NCI-H1092 treated with DMSO at 0.1 percent for 48 hours (cell line): ENCODE results near the gene REELD1.

Experiments used
- DNase-seq: peaks from one replicate; lab custom pipeline; 2025; lab: John Stamatoyannopoulos, UW

The REELD1 gene

DNA sequence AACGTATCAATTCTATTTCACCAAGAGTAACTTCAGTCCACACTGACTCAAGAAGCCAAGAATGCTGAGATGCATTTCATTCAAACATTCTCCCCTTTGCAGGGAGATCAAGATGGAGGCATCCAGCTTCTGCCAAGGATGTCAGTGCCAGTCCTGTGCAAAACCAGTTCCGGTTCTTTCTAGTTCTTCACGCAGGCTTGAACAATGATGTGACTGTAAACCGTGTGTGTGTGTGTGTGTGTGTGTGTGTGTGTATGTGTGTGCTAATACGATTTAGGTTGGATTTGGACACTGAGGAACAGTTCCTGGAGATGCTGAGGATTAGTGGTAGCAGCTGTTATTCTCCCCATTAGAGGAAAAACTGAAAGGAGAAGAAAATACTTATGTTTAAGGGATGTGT lies at the start of gene REELD1:
TSS of gene REELD1 (plus strand) at position 301 of the 400 bp plus-strand sequence. CDS start 2,415 bp downstream, outside the sequence.
- no peak for DNase-seq

DNA sequence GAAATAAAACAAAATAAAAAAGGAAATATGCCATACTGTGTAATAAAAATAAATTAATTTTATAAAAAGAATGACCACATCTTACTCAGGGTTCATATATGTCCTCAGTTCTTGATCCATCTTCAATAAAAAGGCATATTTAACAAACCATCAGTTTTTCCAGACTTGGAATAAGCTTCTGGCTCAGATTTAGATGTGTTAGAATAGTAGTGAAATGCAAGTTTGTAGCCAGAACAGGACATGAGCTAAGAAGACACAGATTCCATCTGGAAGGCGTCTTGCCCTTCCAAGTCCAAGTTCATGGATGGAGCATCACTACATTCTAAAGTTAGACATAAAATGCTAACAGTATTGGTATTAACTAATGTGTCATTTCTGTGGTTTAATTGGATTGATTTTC lies 49.1 kb upstream of the REELD1 start:
- no peak for DNase-seq

DNA sequence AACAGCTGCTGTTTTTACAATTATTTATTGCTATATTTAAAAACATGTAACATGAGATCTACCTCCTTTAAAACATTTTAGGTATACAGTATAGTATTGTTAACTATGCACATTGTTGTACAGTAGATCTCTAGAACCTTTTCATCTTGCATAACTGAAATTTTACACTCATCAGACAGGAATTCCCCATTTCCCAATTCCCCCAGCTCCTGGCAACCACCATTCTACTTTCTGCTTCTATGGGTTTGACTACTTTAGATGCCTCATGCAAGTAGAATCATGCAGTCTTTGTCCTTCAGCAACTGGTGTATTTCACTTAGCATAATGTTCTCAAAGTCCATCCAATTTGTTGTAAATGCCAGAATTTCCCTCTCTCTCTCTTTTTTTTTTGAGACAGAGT lies 48.5 kb upstream of the REELD1 start:
- no peak for DNase-seq

DNA sequence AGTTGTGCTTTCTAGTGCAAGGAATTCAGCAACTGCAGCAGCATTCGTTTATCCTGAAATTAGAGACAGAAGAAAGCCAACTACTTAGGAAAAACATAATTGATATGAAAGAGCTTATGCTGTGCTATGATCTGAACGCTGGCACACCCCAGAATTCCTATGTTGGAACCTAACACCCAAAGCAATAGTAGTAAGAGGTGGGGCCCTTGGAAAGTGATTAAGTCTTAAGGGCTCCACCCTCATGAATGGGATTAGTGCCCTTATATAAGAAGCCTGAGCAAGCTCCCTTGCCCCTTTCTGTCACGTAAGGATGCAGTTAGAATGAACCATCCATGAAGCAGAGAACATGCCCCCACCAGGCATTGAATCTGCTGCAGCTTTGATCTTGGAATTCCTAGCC lies 44.2 kb upstream of the REELD1 start:
- no peak for DNase-seq

DNA sequence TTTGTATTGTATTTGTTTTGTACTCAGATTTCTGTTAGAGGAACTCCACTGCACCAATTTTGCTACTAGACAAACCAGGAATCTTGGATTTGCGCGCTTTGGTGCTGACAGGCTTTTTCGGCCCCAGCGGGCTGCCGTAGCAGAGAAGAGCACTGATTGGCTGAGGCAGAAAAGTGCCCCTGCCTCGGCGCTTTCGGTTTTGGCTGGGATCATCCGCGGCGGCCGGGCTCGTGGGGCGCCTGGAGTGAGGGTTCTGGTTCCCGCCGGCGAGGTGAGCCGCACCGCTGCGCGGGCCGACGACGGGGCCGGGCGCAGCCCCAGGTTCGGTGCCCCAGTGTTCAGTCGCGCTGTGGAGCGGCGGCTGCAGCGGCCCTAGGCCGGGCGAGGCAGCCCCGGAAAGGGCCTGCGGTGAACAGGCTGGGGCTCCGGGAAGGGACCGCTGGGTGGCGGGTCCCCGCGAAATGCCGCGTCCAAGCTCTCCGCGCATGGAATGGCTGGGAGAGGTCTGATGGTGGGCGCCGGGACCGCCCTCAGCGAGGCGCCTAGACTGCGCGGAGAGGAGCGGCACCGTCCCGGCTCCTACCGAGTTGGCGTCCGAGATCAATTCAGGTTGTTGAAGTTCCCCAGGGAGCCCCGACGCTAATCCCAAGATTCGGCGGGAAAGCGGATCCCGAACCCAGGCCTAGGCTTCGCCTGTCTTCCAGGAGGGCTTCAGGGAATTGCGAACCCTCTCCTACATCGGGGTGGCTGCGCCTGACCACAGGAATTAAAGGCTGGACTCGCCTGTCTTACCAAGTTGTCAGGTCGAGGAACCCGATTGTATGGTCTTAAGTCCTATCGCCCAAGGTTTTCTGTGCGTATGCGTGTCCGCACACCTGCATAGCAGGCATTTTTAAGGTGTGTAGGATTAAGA lies 38.5 kb upstream of the REELD1 start, which contains the start of gene LSM6:
TSS of gene LSM6 (plus strand) at position 178 of the 913 bp plus-strand sequence. CDS start 7,204 bp downstream, outside the sequence.
- peak; percentile 85 for DNase-seq

DNA sequence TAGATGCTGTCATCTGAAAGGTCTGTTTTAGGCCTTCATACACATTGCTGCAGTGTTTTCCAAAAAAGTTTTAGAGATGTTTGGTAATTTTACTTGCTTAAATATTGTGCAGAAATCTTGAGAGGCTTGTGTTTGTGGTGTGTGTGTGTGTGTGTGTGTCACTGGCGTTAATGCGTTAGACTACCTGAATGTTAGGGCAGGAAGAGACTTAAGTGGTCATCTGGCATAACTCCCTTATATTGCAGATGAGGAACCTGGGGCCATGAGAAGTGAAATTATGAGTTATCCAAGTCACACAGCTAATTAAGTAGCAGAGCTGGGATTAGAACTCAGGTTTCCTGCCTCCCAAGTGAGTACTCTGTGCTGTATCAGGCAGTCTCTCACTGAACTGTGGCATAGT lies 37.4 kb upstream of the REELD1 start:
- DNase-seq, result no peak

DNA sequence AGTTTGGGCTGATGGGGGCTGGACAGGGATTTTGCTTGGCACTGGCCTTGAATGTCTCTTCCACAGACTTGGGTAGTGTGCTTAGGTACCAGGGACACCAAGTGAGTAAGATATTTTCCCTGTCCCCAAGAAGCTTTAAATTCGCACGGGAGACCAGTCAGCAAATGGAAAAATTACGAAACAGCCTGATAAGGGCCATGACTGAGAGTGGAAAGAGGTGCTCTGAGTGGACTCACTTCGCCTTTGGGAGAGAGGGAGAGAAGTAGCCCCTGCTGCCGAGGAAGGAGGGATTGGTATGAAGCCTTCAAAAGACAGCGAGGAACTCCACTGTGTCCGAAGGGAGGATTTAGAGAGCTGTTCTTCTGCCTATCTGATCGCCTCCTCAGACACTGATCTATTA lies 36.2 kb upstream of the REELD1 start:
- no peak for DNase-seq

DNA sequence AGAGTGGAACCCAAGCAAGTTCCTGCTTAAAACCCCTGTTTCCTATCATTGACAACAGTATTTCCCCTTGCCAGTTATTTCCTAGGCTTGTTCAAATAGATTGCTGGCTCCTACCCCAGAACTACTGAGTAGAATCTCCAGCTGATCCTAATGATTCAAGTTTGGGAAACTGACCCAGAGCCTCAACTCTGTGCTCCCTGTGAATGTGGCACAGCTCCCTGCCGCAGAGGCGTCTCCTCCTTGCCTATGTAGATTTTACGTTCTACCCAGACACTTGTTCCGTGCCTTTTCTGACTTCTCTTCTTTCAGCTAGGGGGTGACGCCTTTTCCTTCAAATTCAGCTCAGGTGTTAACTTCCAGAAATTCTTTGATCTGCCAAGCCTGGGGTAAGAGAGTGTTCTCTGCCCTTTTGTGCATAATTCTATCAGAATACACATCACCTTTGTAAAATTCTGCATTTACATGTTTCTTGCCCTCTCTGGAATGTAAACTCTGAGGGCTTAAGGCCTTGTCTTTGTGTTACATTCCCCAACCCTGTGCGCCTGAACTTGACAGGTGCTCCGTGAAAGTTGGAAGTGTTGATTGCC lies 34.5 kb upstream of the REELD1 start:
- no peak for DNase-seq

DNA sequence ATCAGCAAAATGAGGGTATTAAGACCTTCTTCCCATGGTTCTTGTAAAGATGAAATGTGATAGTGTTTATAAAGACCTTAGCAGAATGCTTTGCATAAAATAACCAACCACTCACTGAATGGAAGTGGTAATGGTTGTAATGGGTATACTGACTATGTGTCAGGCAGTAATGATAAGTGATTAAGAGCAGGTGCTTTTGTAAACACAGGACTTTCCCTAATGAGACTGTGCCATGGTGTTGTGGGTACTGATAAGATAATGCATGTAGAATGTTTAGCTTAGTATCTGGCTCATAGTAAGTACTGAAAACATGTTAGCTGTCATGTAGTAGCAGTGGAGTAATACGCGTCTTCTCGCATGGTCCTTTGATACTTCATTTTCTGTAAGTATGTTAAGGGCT lies 31.9 kb upstream of the REELD1 start:
- no peak for DNase-seq

DNA sequence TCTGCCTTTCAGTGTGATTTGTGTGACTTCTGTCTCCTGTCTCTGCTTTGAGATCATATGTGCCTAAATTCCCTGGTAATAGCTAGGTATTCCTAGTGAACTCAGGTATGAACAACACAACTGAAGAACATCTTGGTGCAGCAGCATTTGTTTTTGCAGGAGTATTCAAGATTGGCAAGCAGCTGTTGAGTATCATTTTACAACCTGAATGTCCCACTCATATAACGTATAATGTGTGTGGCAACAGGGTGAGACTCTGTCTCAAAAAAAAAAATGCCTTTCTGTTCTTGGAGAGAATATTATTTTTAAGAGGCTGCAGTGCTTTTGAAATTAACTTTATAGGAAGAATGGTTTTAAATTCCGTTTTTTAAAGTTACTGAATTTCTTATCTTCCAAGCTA lies 31.1 kb upstream of the REELD1 start:
- no peak for DNase-seq

DNA sequence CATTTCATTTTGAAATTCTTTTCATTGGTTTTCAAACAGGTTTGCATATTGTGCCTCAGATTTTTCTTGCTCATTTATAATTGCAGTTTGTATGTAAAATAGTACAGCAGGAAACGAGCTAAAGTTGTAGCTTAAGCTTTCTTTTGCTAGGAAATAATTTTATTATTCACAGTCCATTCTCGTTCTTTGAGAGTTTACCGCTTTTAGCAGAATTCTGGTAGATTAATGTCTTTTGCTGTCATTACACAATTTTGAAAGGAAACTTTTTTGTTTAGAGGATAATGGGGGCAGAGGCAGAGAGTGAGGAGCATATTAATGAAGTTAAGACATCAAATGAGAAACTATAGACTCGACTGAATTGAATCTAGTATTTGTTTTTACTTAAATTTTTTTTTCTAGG lies 28.3 kb upstream of the REELD1 start:
- no peak for DNase-seq

DNA sequence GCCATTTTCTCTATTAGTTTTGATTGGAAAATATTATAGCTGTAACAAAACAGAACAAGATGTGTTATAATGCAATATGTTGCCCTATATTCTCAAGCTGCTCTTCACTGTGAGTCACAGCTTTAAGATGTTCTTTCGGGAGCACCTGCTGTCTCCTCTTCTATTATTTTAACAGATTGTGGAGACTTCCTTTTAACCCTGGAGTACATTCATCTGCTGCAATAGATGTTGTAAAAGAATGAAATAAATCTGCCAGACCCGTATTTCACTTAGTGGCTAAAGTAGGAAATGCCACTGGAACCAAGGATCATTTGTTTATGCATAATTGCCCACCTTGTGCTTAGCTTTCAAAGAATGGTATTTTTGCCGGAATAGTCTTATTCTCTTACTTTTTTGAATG lies 27.7 kb upstream of the REELD1 start:
- no peak for DNase-seq

DNA sequence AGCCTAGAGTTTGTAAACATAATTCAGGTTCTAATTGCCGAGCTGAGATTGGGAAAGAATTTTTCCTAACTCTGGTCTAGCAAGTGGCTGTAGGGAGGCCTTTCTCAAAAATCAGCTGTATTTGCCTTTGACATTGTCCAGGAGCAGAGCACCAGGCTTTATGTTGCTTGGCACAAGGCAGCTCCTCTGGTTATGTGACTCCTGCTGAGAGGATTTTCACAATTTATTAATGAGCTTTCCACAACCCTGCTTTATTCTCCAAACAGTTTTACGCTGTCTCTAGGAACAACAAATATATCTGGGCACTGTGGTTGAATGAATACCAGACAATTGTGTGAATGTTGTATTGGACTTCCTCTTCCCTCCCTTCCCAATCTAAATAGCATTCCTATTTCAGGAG lies 23.9 kb upstream of the REELD1 start:
- DNase-seq, result no peak

DNA sequence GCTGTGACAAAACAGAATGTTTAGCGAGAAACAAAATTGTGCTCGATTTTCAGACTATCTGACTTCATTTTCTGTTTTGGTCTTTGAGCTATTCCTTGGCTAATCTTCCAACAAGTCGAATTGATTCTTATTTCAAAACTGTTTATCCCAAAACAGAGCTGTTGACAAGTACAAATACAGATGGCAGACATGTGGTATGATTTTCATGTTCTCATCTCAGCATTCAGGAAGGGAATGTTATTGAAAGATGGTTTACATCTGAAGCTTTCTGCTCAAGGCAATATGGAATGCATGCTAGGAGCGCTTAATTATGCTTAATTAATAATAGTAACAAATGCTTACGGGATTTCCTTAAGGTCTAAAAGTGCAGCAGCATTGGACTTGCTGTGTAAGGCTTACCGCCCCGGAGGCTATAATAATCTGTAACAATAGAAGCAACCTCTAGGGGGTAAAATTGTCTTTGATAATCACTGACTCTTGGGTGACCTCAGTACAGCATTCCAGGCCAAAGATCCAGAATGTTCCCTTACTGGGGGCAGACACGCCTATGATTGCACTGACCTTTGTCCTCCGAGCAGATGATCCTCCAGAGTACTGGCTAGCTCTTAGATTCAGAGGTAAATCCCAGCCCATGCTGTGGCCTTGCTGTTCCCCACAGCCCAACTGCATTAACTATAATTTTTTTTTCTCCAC lies 22.4 kb upstream of the REELD1 start:
- DNase-seq, result no peak

DNA sequence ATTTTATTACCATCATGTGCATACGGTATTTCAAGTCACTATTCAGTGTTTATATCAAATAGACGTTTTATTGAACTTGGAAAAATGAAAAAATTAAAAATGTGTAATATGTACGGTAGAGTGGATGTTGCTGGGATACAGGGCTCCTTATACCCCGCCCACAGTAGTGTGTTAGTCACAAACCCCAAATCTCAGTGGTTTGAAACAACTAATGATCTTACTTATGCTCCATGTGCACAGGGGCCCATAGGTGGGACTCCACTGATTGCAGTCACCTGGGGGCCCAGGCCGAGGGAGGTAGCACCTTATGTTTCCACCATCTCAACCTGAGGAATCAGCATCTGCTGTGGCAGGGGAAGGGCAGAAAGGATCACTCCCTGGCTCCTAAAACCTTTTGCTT lies 20.7 kb upstream of the REELD1 start:
- DNase-seq, result no peak

DNA sequence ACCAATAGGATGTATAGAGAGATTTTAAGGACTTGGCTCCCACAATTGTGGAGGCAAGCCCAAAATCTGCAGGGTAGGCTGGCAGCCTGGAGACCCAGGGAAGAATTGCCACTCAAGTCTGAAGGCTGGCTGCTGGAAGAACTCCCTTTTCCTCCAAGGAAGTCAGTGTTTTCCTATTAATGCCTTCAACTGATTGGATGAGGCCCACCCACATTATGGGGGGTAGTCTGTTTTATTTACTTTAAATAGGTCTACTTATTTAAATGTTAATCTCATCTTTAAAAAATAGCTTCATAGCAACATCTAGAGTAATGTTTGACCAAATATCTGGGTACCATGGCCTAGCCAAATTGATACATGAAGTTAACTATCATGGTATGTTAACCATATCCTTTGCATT lies 20.1 kb upstream of the REELD1 start:
- no peak for DNase-seq

DNA sequence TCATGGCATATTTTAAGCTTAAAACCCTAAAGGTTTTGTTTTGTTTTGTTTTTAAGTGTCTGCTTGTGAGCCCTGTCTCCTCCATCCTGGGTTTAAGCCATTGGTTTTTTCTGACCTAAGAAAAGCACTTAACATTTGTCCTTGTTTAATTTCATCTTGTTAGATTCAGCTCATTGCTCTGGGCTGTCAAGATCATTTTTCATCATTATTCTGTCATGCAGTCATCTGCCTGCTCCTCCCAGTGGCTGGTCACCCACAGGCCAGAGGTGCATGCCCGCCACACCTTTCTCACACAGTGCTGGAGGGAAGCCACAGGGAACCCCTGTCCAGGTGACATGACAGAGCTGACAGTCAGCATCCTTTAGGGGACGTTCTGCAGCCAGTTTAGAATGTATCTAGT lies 11.7 kb upstream of the REELD1 start:
- DNase-seq, result no peak

DNA sequence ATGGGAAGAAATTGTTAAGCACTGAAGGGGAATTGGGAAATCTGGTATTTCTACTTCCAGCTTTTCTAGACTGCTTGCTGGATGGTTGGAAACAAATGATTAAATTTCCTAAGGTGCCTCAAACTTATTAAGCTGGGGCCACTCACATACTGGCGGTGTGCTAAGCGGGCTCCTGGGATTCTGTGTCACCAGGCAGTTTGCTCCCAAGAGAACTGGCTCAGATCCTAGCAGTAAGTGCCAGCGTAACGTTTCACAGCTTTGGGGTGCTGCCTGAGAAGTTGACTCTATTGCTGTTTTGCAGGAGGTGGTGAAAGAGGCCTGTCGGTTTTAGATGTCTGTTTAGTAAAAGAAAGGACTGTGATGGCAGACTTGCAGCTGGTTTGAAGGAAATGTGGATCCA lies 6.9 kb upstream of the REELD1 start:
- DNase-seq, result no peak

DNA sequence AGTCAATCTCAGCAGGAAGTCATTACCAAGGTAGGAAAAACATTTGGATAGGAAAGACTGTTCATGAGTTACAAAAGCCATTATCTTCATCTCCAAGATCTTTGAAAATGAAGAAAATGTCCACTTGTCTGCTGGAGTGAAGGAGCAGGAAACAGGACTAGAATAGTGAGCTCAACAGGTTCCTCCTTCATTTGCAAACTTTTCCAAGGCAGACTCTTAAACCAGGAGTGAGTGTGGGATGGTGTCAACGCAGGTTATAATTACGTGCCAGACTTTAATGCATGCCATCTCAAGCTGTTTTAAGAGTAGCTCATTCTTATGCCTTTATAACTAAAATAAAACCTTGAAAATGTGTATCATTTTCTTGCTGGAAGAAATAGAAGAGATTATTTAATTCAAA lies 3.4 kb upstream of the REELD1 start:
- no peak for DNase-seq

DNA sequence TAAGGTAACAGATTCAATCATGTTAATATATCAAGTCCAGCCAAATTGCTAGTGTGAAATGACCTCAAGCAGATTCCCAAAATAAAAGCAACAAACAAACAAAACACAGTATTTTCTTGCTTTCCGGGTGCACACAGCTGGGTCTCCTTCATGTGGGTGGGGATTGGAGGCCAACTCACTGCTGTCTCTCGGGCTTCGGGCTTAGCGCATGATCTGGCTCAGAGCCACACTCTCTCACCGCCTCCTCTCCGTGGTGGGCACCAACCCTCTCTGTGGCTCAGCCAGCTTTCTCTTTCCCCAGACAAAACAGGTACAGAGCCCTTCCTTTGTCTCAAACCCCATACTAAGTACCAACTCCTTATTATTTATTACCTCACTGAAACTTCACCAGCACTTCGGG lies 2.9 kb upstream of the REELD1 start:
- no peak for DNase-seq

DNA sequence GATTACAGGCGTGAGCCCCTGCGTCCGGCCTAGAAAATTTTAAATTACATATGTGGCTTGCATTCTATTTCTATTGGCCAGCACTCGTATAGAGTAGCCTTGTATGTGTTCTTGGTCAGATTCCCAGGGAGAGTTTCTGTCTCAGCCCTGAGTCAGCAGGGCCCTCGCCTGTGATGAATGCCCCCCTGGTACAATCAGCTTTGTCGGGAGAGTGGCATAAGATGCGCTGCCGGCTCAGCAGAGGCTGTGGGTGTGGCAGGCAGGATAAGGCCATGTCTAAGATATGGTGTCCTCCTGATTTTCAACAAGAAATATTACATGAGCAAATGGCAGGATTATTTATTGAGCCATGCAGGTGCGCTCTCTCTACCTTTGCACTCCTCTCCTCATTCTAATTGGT lies 1.6 kb upstream of the REELD1 start:
- no peak for DNase-seq

DNA sequence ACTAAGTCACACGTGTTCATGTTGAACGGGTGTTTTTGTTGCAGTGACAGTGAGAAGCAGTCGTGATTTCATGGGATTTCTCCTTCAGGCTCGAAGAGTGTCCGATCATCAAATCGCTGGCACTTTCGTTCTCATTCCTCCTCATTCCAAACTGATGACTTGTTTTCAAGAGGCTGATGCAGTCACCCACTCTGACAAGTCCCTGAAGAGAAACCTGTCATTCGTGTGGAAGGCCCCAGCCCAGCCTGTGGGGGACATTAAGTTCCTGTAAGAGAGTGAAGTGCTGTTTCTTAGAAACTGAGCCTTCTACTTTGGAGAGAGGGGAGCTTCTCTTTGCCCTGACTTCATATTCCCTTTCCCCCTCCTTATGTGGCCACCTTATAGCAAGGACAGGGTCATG lies 8.0 kb downstream of the REELD1 start:
- no peak for DNase-seq
